ENCODE measurements around the gene DCTN4. TPM values are rescaled to one million over a fixed set of nuclear protein-coding genes. Genes with fewer than 3 reads are reported as not detected.

The DCTN4 gene
- total RNA-seq, 1 donor from 2014 or later, result 23.7 TPM

- Histone ChIP-seq H3K27me3 (ENCODE audit: control insufficient read depth, insufficient read depth, low read length) (no peaks in the 10 kb centered on the region), H3K36me3 (ENCODE audit: control insufficient read depth, insufficient read depth, low read length) (peaks cover 2% of the 10 kb centered on the region), H3K4me3 (ENCODE audit: low read depth, low read length) (no peak overlapping the region)
- FAIRE-seq (no peak), DNase-seq (ENCODE audit: low read depth) (no peak)
- TF ChIP-seq, protein P1, sequence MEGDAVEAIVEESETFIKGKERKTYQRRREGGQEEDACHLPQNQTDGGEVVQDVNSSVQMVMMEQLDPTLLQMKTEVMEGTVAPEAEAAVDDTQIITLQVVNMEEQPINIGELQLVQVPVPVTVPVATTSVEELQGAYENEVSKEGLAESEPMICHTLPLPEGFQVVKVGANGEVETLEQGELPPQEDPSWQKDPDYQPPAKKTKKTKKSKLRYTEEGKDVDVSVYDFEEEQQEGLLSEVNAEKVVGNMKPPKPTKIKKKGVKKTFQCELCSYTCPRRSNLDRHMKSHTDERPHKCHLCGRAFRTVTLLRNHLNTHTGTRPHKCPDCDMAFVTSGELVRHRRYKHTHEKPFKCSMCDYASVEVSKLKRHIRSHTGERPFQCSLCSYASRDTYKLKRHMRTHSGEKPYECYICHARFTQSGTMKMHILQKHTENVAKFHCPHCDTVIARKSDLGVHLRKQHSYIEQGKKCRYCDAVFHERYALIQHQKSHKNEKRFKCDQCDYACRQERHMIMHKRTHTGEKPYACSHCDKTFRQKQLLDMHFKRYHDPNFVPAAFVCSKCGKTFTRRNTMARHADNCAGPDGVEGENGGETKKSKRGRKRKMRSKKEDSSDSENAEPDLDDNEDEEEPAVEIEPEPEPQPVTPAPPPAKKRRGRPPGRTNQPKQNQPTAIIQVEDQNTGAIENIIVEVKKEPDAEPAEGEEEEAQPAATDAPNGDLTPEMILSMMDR (IDR thresholded peaks at IDR 0.05; ENCODE audit: insufficient read depth, low read length, severe bottlenecking), result no peak
These were observed 32.7 kb upstream of the DCTN4 start for GRCh38 chr5:150791536-150791935.

DNA sequence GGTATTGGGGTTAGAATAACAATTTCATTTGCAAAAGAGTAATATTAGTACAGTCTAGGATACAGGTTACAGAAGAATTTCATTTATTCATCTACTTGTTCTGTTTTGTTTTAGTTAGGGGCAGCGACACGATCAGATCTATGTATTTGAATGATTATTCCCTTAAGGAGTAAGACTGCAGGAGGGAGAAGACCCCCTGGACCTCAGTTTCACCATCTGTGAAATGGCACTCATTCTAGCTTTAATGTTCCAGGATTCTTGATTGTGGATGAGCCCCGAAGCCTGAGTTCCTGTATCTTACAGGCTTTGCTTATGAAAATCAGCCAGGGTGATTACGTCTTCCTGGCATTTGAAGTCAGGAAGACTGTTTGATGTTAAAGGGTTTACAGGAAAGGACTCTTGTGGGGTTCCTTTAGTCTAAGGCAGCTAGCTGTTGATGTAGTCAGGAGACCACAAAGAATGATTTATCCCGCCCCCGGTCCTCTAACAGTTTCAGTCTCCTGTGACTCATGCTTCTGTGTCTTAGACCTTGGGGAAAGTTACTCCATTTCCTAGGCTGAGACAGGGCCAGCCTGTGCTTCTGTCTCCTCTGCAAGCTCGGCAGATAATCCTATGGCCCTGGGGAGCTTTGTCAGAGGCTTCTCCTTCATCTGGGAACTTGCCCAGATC, 31.3 kb upstream of the DCTN4 start:
- Histone ChIP-seq H3K36me3 (ENCODE audit: control insufficient read depth, insufficient read depth, low read length) (no peaks in the 10 kb centered on the region), H3K4me3 (ENCODE audit: low read depth, low read length) (no peak overlapping the region), H3K27me3 (ENCODE audit: control insufficient read depth, insufficient read depth, low read length) (no peaks in the 10 kb centered on the region)
- DNase-seq (ENCODE audit: low read depth) (peak; percentile 100), FAIRE-seq (peak; percentile 94)
- TF ChIP-seq, protein P1 (IDR thresholded peaks at IDR 0.05; ENCODE audit: insufficient read depth, low read length, severe bottlenecking), result no peak

- Histone ChIP-seq H3K36me3 (ENCODE audit: control insufficient read depth, insufficient read depth, low read length) (no peaks in the 10 kb centered on the region), H3K27me3 (ENCODE audit: control insufficient read depth, insufficient read depth, low read length) (no peaks in the 10 kb centered on the region), H3K4me3 (ENCODE audit: low read depth, low read length) (no peak overlapping the region)
- TF ChIP-seq, protein P1 (IDR thresholded peaks at IDR 0.05; ENCODE audit: insufficient read depth, low read length, severe bottlenecking), result no peak
- FAIRE-seq (no peak), DNase-seq (ENCODE audit: low read depth) (no peak)
These were observed 30.6 kb upstream of the DCTN4 start for GRCh38 chr5:150789450-150789849.

DNA sequence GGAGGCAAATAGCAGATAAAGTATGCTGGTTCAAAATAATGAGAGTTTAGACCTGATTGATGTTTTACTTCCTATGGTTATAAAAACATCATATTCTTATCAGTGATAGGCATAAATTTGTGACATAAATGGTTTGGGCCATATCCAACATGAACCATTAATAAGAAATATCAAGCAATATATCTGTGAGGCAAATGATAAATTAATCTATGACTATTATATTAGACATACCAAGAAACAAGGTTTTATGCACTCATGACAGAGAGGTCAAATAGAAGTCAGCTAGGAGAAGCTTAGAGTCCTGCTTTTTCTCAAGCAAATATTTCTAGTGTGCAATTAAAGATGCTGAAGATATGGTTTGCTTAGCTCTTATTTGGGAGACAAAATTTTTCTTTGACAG, 30.2 kb upstream of the DCTN4 start:
- no peaks in the 10 kb centered on the region for H3K36me3 ChIP-seq (ENCODE audit: control insufficient read depth, insufficient read depth, low read length)
- DNase-seq (ENCODE audit: low read depth), result no peak
- H3K27me3 ChIP-seq (ENCODE audit: control insufficient read depth, insufficient read depth, low read length), result no peaks in the 10 kb centered on the region
- no peak overlapping the region for H3K4me3 ChIP-seq (ENCODE audit: low read depth, low read length)
- TF ChIP-seq, protein P1 (IDR thresholded peaks at IDR 0.05; ENCODE audit: insufficient read depth, low read length, severe bottlenecking), result no peak
- FAIRE-seq, result no peak

DNA sequence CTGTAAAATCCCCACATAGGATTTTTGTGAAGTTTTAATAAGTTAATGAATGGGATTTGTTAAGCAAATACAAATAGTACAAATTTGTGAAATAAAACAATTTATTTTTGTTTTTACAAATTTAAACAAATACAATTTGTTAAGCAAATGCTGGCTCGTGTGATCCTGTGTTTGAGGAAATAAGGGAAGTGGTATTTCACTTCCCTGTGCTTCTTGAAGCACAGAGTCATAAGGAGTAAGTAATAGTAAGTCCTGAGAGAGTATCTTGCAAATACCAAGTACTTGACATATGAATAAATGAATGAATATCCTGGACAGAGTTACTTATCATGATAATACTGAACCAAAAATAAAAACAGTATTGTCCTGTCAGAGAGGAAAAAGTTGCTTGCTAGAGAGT, 28.8 kb upstream of the DCTN4 start:
- TF ChIP-seq, protein P1 (IDR thresholded peaks at IDR 0.05; ENCODE audit: insufficient read depth, low read length, severe bottlenecking), result no peak
- FAIRE-seq (no peak), DNase-seq (ENCODE audit: low read depth) (no peak)
- Histone ChIP-seq H3K27me3 (ENCODE audit: control insufficient read depth, insufficient read depth, low read length) (no peaks in the 10 kb centered on the region), H3K4me3 (ENCODE audit: low read depth, low read length) (no peak overlapping the region), H3K36me3 (ENCODE audit: control insufficient read depth, insufficient read depth, low read length) (no peaks in the 10 kb centered on the region)

GRCh38 chr5:150786876-150787275, 28.1 kb upstream of the DCTN4 start:
- Histone ChIP-seq H3K27me3 (ENCODE audit: control insufficient read depth, insufficient read depth, low read length) (no peaks in the 10 kb centered on the region), H3K4me3 (ENCODE audit: low read depth, low read length) (no peak overlapping the region), H3K36me3 (ENCODE audit: control insufficient read depth, insufficient read depth, low read length) (no peaks in the 10 kb centered on the region)
- no peak for DNase-seq (ENCODE audit: low read depth)
- TF ChIP-seq, protein P1 (IDR thresholded peaks at IDR 0.05; ENCODE audit: insufficient read depth, low read length, severe bottlenecking), result no peak
- no peak for FAIRE-seq
